SK-N-SH (cell line): ENCODE measurements around the gene ZNF324B. TPM values are rescaled to one million over a fixed set of nuclear protein-coding genes. Genes with fewer than 3 reads are reported as not detected.

Source experiments
- CTCF ChIA-PET: fragments of 300-600, 350-600 bp; formaldehyde crosslinking; extraction: SDS; loops from one replicate; lab custom pipeline; 2021; lab: Yijun Ruan, JAX
- POLR2A ChIA-PET: fragments of 350-600 bp; sonication (Branson Sonifier 250); formaldehyde crosslinking; extraction: SDS; loops from one replicate; lab custom pipeline; 2020; ENCODE audit warnings: antibody characterized with exemption, inconsistent platforms; lab: Yijun Ruan, JAX
- DNase-seq: peaks from one replicate; pipeline ENCODE4 v3.0.0; 2012
- H2AFZ ChIP-seq: fragments of 200-600 bp; sonication (generic); 2 replicates; pipeline ENCODE4 v1.8.1; 2016; ENCODE audit warnings: antibody characterized with exemption, mild to moderate bottlenecking, low read depth
- H3F3A ChIP-seq: fragments of 200-600 bp; sonication (generic); replicated peaks from 2 replicates; pipeline ENCODE3; 2016; ENCODE audit warnings: antibody characterized with exemption, mild to moderate bottlenecking; ENCODE audit not compliant: insufficient read depth
- H3K27ac ChIP-seq, 2 experiments: fragments of 200-500 bp in 1 of 2; fragments of 200-600 bp in 1 of 2; sonication (Bioruptor generic) in 1 of 2; sonication (generic), shearing (Covaris generic) in 1 of 2; 2 replicates each; pipeline versions ENCODE4 v1.5.1 to v1.6.1; 2014 to 2016; ENCODE audit warnings: low read depth in 2 of 2, inconsistent platforms in 1 of 2, low read length in 1 of 2, mild to moderate bottlenecking in 1 of 2, mixed read lengths in 1 of 2
- H3K27me3 ChIP-seq: fragments of 200-600 bp; sonication (generic), shearing (Covaris generic); 2 replicates; pipeline ENCODE4 v1.6.1; 2016; ENCODE audit warnings: mixed run types; ENCODE audit not compliant: insufficient read depth
- H3K36me3 ChIP-seq, 2 experiments: fragments of 200-500 bp in 1 of 2; fragments of 200-600 bp in 1 of 2; sonication (Bioruptor generic) in 1 of 2; sonication (generic) in 1 of 2; replicated peaks in 1 of 2; 2 replicates each; pipeline versions ENCODE3 to v1.5.1; 2014 to 2016; ENCODE audit warnings: low read length in 1 of 2, mild to moderate bottlenecking in 1 of 2; ENCODE audit not compliant: insufficient read depth in 2 of 2, control insufficient read depth in 1 of 2
- H3K4me1 ChIP-seq, 2 experiments: fragments of 200-500 bp in 1 of 2; fragments of 200-600 bp in 1 of 2; sonication (Bioruptor generic) in 1 of 2; sonication (generic), shearing (Covaris generic) in 1 of 2; 2 replicates each; pipeline versions ENCODE4 v1.5.1 to v1.6.1; 2014 to 2016; ENCODE audit warnings: low read depth in 1 of 2, low read length in 1 of 2, mixed run types in 1 of 2; ENCODE audit not compliant: insufficient read depth in 2 of 2, control insufficient read depth in 1 of 2
- H3K4me2 ChIP-seq: fragments of 200-600 bp; sonication (generic), shearing (Covaris generic); 2 replicates; pipeline ENCODE4 v1.6.1; 2017; ENCODE audit warnings: mixed run types
- H3K4me3 ChIP-seq, 2 experiments: fragments of 200-500 bp in 1 of 2; fragments of 200-600 bp in 1 of 2; sonication (Bioruptor generic) in 1 of 2; sonication (generic), shearing (Covaris generic) in 1 of 2; 2 replicates each; pipeline versions ENCODE4 v1.5.1 to v1.8.1; 2014 to 2016; ENCODE audit warnings: low read depth in 2 of 2, inconsistent platforms in 1 of 2, low read length in 1 of 2, mild to moderate bottlenecking in 1 of 2, mixed read lengths in 1 of 2, moderate library complexity in 1 of 2
- H3K79me2 ChIP-seq: fragments of 200-600 bp; sonication (generic); 2 replicates; pipeline ENCODE4 v1.8.1; 2017; ENCODE audit warnings: mild to moderate bottlenecking; ENCODE audit not compliant: insufficient read depth
- H3K9ac ChIP-seq: fragments of 200-600 bp; sonication (generic); 2 replicates; pipeline ENCODE4 v1.6.1; 2017; ENCODE audit warnings: mixed run types
- H3K9me2 ChIP-seq: fragments of 200-600 bp; sonication (generic); 2 replicates; pipeline ENCODE4 v1.6.1; 2017; ENCODE audit warnings: mixed run types
- H3K9me3 ChIP-seq: fragments of 200-600 bp; sonication (generic); 2 replicates; pipeline ENCODE4 v1.6.1; 2017; ENCODE audit warnings: mixed run types, mild to moderate bottlenecking, moderate library complexity
- H4K20me1 ChIP-seq: fragments of 200-600 bp; sonication (generic); 2 replicates; pipeline ENCODE4 v1.6.1; 2017; ENCODE audit warnings: mild to moderate bottlenecking, mixed run types; ENCODE audit not compliant: insufficient read depth
- CHD2 ChIP-seq: fragments of 150-350 bp; IDR thresholded peaks from 2 replicates; pipeline ENCODE4 v1.6.1; 2018; ENCODE audit warnings: low read length; ENCODE audit not compliant: partially characterized antibody
- ELF1 ChIP-seq: IDR thresholded peaks from 2 replicates; pipeline ENCODE4 v1.4.0; 2012
- EZH2phosphoT487 ChIP-seq: fragments of 200-600 bp; sonication (generic); IDR thresholded peaks from 2 replicates; pipeline ENCODE4 v1.6.1; 2017; ENCODE audit warnings: low read depth, mixed run types, mild to moderate bottlenecking, antibody characterized with exemption, moderate library complexity, borderline replicate concordance
- FOSL2 ChIP-seq: IDR thresholded peaks from 2 replicates; pipeline ENCODE4 v1.4.0; 2012; ENCODE audit warnings: low read depth, mild to moderate bottlenecking, moderate library complexity, borderline replicate concordance
- FOXM1 ChIP-seq: IDR thresholded peaks from 2 replicates; pipeline ENCODE4 v1.4.0; 2012; ENCODE audit warnings: low read depth, mild to moderate bottlenecking
- GATA2 ChIP-seq: sonication (generic); formaldehyde crosslinking; IDR thresholded peaks from 2 replicates; pipeline ENCODE4 v1.5.0; 2020; ENCODE audit warnings: mild to moderate bottlenecking, missing genetic modification reagents
- IRF3 ChIP-seq: fragments of 150-350 bp; IDR thresholded peaks from 2 replicates; pipeline ENCODE4 v1.6.1; 2016; ENCODE audit warnings: mild to moderate bottlenecking, low read depth, low read length
- JUND ChIP-seq: IDR thresholded peaks from 2 replicates; pipeline ENCODE4 v1.4.0; 2012
- MEF2A ChIP-seq: IDR thresholded peaks from 2 replicates; pipeline ENCODE4 v1.4.0; 2012; ENCODE audit warnings: low read depth, borderline replicate concordance
- MXI1 ChIP-seq: IDR thresholded peaks from 2 replicates; pipeline ENCODE4 v1.6.1; 2012; ENCODE audit warnings: mild to moderate bottlenecking, low read depth, low read length, improper control_type of control experiment
- NRF1 ChIP-seq: IDR thresholded peaks from 2 replicates; pipeline ENCODE4 v1.6.1; 2012; ENCODE audit warnings: low read depth, mild to moderate bottlenecking, low read length
- PBX3 ChIP-seq: IDR thresholded peaks from 2 replicates; pipeline ENCODE4; 2012
- RAD21 ChIP-seq: IDR thresholded peaks from 2 replicates; pipeline ENCODE4 v1.6.1; 2012; ENCODE audit warnings: mild to moderate bottlenecking, low read length
- RCOR1 ChIP-seq: fragments of 150-350 bp; IDR thresholded peaks from 2 replicates; pipeline ENCODE4 v1.6.1; 2017; ENCODE audit warnings: antibody characterized with exemption, low read length
- RXRA ChIP-seq: IDR thresholded peaks from 2 replicates; pipeline ENCODE4 v1.4.0; 2012; ENCODE audit warnings: low read depth, mild to moderate bottlenecking, borderline replicate concordance
- SMC3 ChIP-seq: IDR thresholded peaks from 2 replicates; pipeline ENCODE4 v1.6.1; 2012; ENCODE audit warnings: low read depth, low read length, improper control_type of control experiment
- USF1 ChIP-seq: IDR thresholded peaks from 2 replicates; pipeline ENCODE4 v1.4.0; 2012; ENCODE audit warnings: low read depth, borderline replicate concordance
- USF2 ChIP-seq: fragments of 150-350 bp; IDR thresholded peaks from 2 replicates; pipeline ENCODE4 v1.6.1; 2017; ENCODE audit warnings: antibody characterized with exemption, low read length, low read depth, borderline replicate concordance
- WGBS: methylation state at CpG from one replicate; pipeline ENCODE4 v1.1.6; 2017; ENCODE audit warnings: low lambda C conversion rate; 5-methylcytosine and 5-hydroxymethylcytosine counted together
- polyA plus RNA-seq, 3 experiments: library from polyadenylated mRNA; depleted of rRNA; stranded (reverse); fragments of >200 nt; gene quantifications; 2 replicates each; pipeline ENCODE4 v1.2.3, GENCODE V29; 2012

ZNF324B gene
- polyA plus RNA-seq, 1 of the 3 experiments (the other 2 are of a cell fraction), result 2.9 TPM

GRCh38 chr19:58450856-58451357 lies 515 bp upstream of the ZNF324B start:
- H3K4me1 ChIP-seq, result peaks cover 0 to 7% of the 10 kb centered on the region in 2 experiments; a peak in 1 of 4 replicates
- no peaks in the 10 kb centered on the region for H3K79me2 ChIP-seq
- peak overlapping the region; percentile 76 for H3K4me2 ChIP-seq
- peaks cover 0 to 17% of the 10 kb centered on the region in 2 experiments for H3K36me3 ChIP-seq
- H3K9me3 ChIP-seq, result no peaks in the 10 kb centered on the region; the same call in 1 of the 2 replicates
- peak overlapping the region; percentile 98 for H2AFZ ChIP-seq
- no peaks in the 10 kb centered on the region for H3F3A ChIP-seq
- no peak overlapping the region for H3K27ac ChIP-seq
- peak overlapping the region; percentile 62; the same call in 1 of the 2 replicates for H3K9ac ChIP-seq
- no peaks in the 10 kb centered on the region for H3K9me2 ChIP-seq
- peak overlapping the region; percentile 89 to 90 for H3K4me3 ChIP-seq
- no peaks in the 10 kb centered on the region for H4K20me1 ChIP-seq
- POLR2A ChIA-PET, result interaction anchor here (0.6 to 1.3 kb wide), 4 partner anchors 11 to 69 kb away, joined by 3 to 6 read pairs (median 3); partner anchors contain the start of genes ZBTB45, ZNF132 and ZNF324
- no peaks in the 10 kb centered on the region for H3K27me3 ChIP-seq
- TF ChIP-seq ELF1 (no peak), MXI1 (no peak), SMC3 (no peak), MEF2A (no peak), FOSL2 (no peak), USF1 (no peak)
- 2% methylated on average over 11 of the region's 11 CpGs for WGBS
- CTCF ChIA-PET, result no interaction called here
- DNase-seq, result no peak

GRCh38 chr19:58453743-58454142 lies 2.3 kb downstream of the ZNF324B start:
- no peak overlapping the region for H3K9ac ChIP-seq
- no peaks in the 10 kb centered on the region for H3K79me2 ChIP-seq
- 91% methylated on average over 4 of the region's 6 CpGs for WGBS
- H3K9me2 ChIP-seq, result no peaks in the 10 kb centered on the region
- no peak for DNase-seq
- H3K36me3 ChIP-seq, result peaks cover 3 to 25% of the 10 kb centered on the region in 2 experiments
- H3K4me3 ChIP-seq, result no peak overlapping the region
- no peaks in the 10 kb centered on the region for H3F3A ChIP-seq
- no peaks in the 10 kb centered on the region for H4K20me1 ChIP-seq
- H3K4me1 ChIP-seq, result peaks cover 0 to 7% of the 10 kb centered on the region in 2 experiments; a peak in 1 of 4 replicates
- TF ChIP-seq NRF1 (no peak), ELF1 (no peak), RCOR1 (no peak), CHD2 (no peak), FOXM1 (no peak), USF2 (no peak), GATA2 (no peak), IRF3 (no peak), RAD21 (no peak), EZH2phosphoT487 (no peak), PBX3 (no peak), MXI1 (no peak), RXRA (no peak), JUND (no peak)
- TF ChIP-seq, all 33 proteins: peak for 0
- no peaks in the 10 kb centered on the region for H3K27me3 ChIP-seq
- H2AFZ ChIP-seq, result no peak overlapping the region
- H3K4me2 ChIP-seq, result no peak overlapping the region
- H3K27ac ChIP-seq, result no peak overlapping the region
- H3K9me3 ChIP-seq, result no peaks in the 10 kb centered on the region; the same call in 1 of the 2 replicates
- CTCF ChIA-PET, result interaction anchor here (1.2 kb wide), 1 partner anchor 60 kb away, joined by 4 read pairs; no protein-coding TSS in a partner anchor
- POLR2A ChIA-PET, result no interaction called here
